ENCODE measurements around the gene HNRNPH1.

DNA sequence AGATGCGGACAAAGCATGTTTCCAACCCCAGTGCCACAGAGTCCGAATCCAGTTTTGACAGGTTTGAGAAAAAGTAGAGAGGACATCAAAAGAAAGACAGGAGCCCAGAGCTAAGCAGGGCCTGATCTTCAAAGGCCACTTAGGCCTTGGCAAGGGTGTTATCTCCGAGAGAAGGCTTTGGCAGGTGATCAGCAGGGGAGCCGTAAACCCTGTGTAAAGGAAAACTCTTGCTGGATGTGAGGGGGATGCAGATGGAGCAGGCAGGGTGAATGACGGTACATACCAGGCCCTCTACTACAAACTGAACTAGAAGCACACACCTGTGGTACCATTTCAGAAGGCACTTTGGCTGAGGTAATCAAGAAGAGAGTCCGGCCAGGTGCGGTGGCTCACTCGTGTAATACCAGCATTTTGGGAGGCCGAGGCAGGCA lies 1.4 kb upstream of the HNRNPH1 start:
- TF ChIP-seq EZH2 (IDR thresholded peaks at IDR 0.05; ENCODE audit: borderline replicate concordance, low read length) = no peak
- TF ChIP-seq, protein P1, sequence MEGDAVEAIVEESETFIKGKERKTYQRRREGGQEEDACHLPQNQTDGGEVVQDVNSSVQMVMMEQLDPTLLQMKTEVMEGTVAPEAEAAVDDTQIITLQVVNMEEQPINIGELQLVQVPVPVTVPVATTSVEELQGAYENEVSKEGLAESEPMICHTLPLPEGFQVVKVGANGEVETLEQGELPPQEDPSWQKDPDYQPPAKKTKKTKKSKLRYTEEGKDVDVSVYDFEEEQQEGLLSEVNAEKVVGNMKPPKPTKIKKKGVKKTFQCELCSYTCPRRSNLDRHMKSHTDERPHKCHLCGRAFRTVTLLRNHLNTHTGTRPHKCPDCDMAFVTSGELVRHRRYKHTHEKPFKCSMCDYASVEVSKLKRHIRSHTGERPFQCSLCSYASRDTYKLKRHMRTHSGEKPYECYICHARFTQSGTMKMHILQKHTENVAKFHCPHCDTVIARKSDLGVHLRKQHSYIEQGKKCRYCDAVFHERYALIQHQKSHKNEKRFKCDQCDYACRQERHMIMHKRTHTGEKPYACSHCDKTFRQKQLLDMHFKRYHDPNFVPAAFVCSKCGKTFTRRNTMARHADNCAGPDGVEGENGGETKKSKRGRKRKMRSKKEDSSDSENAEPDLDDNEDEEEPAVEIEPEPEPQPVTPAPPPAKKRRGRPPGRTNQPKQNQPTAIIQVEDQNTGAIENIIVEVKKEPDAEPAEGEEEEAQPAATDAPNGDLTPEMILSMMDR (conservative IDR thresholded peaks at IDR 0.05 in 1 of 2, IDR thresholded peaks at IDR 0.05 in 1 of 2; ENCODE audit: extremely low read depth in 1 of 2, insufficient read depth in 1 of 2, low read depth in 1 of 2, low read length in 2 of 2) = no peak
